GM11168 (cell line): ENCODE data around the gene NSD1.
"Not testable (repeated sequence)": the region's sequence is repeated elsewhere in the genome, so short reads cannot be mapped to it uniquely, and the experiment has no call there.

Source experiments
- in situ Hi-C: fragments of 300-500 bp; cut with MboI; formaldehyde crosslinking; loops from one replicate; pipeline ENCODE4 v1.12.0; 2022; ENCODE audit warnings: low sequenced_read_pairs; ENCODE audit not compliant: unreplicated experiment

Gene NSD1

GRCh38 chr5:177334781-177335700 lies 201.5 kb downstream of the NSD1 start:
- in situ Hi-C loops = no loop called here

GRCh38 chr5:177335701-177336065 lies 202.1 kb downstream of the NSD1 start:
- in situ Hi-C loops = no loop called here

- in situ Hi-C loops = no loop called here
Observed at GRCh38 chr5:177336112-177336511, 202.5 kb downstream of the NSD1 start.

GRCh38 chr5:177336603-177337494 lies 203.3 kb downstream of the NSD1 start:
- in situ Hi-C loops = no loop called here

- in situ Hi-C loops = no loop called here
Observed at GRCh38 chr5:177338251-177339106, 204.9 kb downstream of the NSD1 start.

GRCh38 chr5:177339107-177339638 lies 205.6 kb downstream of the NSD1 start:
- in situ Hi-C loops = no loop called here

GRCh38 chr5:177343000-177343399 lies 209.4 kb downstream of the NSD1 start:
- in situ Hi-C loops = not testable (repeated sequence)

GRCh38 chr5:177343777-177344176 lies 210.2 kb downstream of the NSD1 start:
- in situ Hi-C loops = no loop called here

GRCh38 chr5:177344891-177345290 lies 211.3 kb downstream of the NSD1 start:
- in situ Hi-C loops = no loop called here

GRCh38 chr5:177346820-177347219 lies 213.2 kb downstream of the NSD1 start:
- in situ Hi-C loops = no loop called here

GRCh38 chr5:177347699-177348098 lies 214.1 kb downstream of the NSD1 start:
- in situ Hi-C loops = no loop called here

GRCh38 chr5:177349362-177349647 lies 215.7 kb downstream of the NSD1 start:
- in situ Hi-C loops = no loop called here

- in situ Hi-C loops = no loop called here
Observed at GRCh38 chr5:177349762-177350161, 216.2 kb downstream of the NSD1 start.
